ENCODE measurements around the gene MTMR3. TPM values are rescaled to one million over a fixed set of nuclear protein-coding genes. Genes with fewer than 3 reads are reported as not detected.

The MTMR3 gene
- total and polyA plus RNA-seq, 2 donors (not counting 1 experiment from before 2014, with no cell fraction given), result 31.7 to 67.8 TPM

- H3K36me3 ChIP-seq (replicated peaks in 1 of 2; ENCODE audit: control extremely low read depth in 1 of 2, control insufficient read depth in 1 of 2, extremely low read depth in 1 of 2, insufficient read depth in 2 of 2, low read length in 1 of 2), result no peaks in the 10 kb centered on the region
- no peaks in the 10 kb centered on the region for H3K27me3 ChIP-seq (replicated peaks in 1 of 4; ENCODE audit: control extremely low read depth in 1 of 4, control insufficient read depth in 3 of 4, insufficient read depth in 4 of 4, low read length in 3 of 4)
- H3K79me2 ChIP-seq (ENCODE audit: control insufficient read depth, insufficient read depth, low read length), result no peaks in the 10 kb centered on the region
- ChIA-PET CTCF (no interaction called here), POLR2A (no interaction called here)
- no peak overlapping the region for H3K4me3 Mint-ChIP-seq
- DNase-seq (no peak), ATAC-seq (ENCODE audit: low read depth) (no peak)
- no peak overlapping the region for H3K9ac ChIP-seq (ENCODE audit: low read length)
- H3K27me3 Mint-ChIP-seq, result peaks cover 24% of the 10 kb centered on the region
- no peaks in the 10 kb centered on the region for H3K9me3 ChIP-seq (ENCODE audit: control extremely low read depth in 1 of 3, control insufficient read depth in 2 of 3, insufficient read depth in 1 of 3, low read length in 2 of 3)
- intact Hi-C loops (cut with micrococcal nuclease), result no loop called here
- no peak for TF ChIP-seq CTCF (IDR thresholded peaks at IDR 0.05)
- no peak for TF ChIP-seq EZH2 (IDR thresholded peaks at IDR 0.05; ENCODE audit: borderline replicate concordance, insufficient read depth, low read depth, low read length, poor library complexity, severe bottlenecking)
- no peak overlapping the region for H3K27ac Mint-ChIP-seq
- peaks cover 5% of the 10 kb centered on the region for H3K4me1 Mint-ChIP-seq
- no peak overlapping the region for H3K4me3 ChIP-seq (ENCODE audit: control extremely low read depth in 1 of 5, extremely low read depth in 1 of 5, insufficient read depth in 1 of 5, low read depth in 2 of 5, low read length in 4 of 5)
- H3K27ac ChIP-seq (ENCODE audit: low read length in 2 of 2), result no peak overlapping the region
- no peaks in the 10 kb centered on the region for H3K9me3 Mint-ChIP-seq (ENCODE audit: insufficient read depth)
- H4K20me1 ChIP-seq (ENCODE audit: control insufficient read depth, insufficient read depth, low read length, poor library complexity, severe bottlenecking), result no peaks in the 10 kb centered on the region
- 100% methylated on average over 1 of the region's 2 CpGs for WGBS (ENCODE audit: insufficient coverage)
- peaks cover 0 to 3% of the 10 kb centered on the region in 2 donors for H3K4me1 ChIP-seq (ENCODE audit: control insufficient read depth in 2 of 2, insufficient read depth in 2 of 2, low read length in 2 of 2)
- H3K4me2 ChIP-seq (replicated peaks; ENCODE audit: low read depth, low read length, poor library complexity, severe bottlenecking), result no peak overlapping the region
- no peak overlapping the region for H2AFZ ChIP-seq (ENCODE audit: insufficient read depth, low read depth, low read length, poor library complexity, severe bottlenecking)
Observed at GRCh38 chr22:30073743-30074142, 190.8 kb downstream of the MTMR3 start.

DNA sequence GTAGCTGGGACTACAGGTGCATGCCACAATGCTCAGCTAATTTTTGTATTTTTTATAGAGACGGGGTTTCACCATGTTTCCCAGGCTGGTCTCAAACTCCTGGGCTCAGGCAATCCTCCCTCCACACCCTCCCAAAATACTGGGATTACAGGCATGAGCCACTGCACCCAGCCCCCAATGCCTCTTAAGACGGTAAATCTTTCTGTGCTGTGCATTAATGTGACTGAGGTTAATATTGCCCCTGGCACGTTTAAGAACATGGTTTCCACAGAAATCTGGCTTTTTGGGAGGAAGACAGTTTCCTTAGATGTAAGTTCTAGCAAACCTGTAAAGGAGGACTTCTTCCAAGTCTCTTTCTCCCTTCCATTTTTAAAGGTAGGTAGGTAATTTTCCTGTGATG, 191.2 kb downstream of the MTMR3 start:
- DNase-seq (no peak), ATAC-seq (ENCODE audit: low read depth) (no peak)
- Histone ChIP-seq H3K27me3 (replicated peaks in 1 of 4; ENCODE audit: control extremely low read depth in 1 of 4, control insufficient read depth in 3 of 4, insufficient read depth in 4 of 4, low read length in 3 of 4) (peaks cover 0 to 2% (median 0%) of the 10 kb centered on the region in 4 experiments), H3K9ac (ENCODE audit: low read length) (no peak overlapping the region), H3K4me3 (ENCODE audit: control extremely low read depth in 1 of 5, extremely low read depth in 1 of 5, insufficient read depth in 1 of 5, low read depth in 2 of 5, low read length in 4 of 5) (no peak overlapping the region), H3K36me3 (replicated peaks in 1 of 2; ENCODE audit: control extremely low read depth in 1 of 2, control insufficient read depth in 1 of 2, extremely low read depth in 1 of 2, insufficient read depth in 2 of 2, low read length in 1 of 2) (no peaks in the 10 kb centered on the region), H2AFZ (ENCODE audit: insufficient read depth, low read depth, low read length, poor library complexity, severe bottlenecking) (no peak overlapping the region), H3K9me3 (ENCODE audit: control extremely low read depth in 1 of 3, control insufficient read depth in 2 of 3, insufficient read depth in 1 of 3, low read length in 2 of 3) (no peaks in the 10 kb centered on the region), H4K20me1 (ENCODE audit: control insufficient read depth, insufficient read depth, low read length, poor library complexity, severe bottlenecking) (no peaks in the 10 kb centered on the region), H3K4me1 (ENCODE audit: control insufficient read depth in 2 of 2, insufficient read depth in 2 of 2, low read length in 2 of 2) (peaks cover 0 to 7% of the 10 kb centered on the region in 2 donors), H3K79me2 (ENCODE audit: control insufficient read depth, insufficient read depth, low read length) (no peaks in the 10 kb centered on the region), H3K4me2 (replicated peaks; ENCODE audit: low read depth, low read length, poor library complexity, severe bottlenecking) (no peak overlapping the region), H3K27ac (ENCODE audit: low read length in 2 of 2) (no peak overlapping the region)
- H3K4me1 Mint-ChIP-seq, result peaks cover 10% of the 10 kb centered on the region
- peaks cover 26% of the 10 kb centered on the region for H3K27me3 Mint-ChIP-seq
- 80% methylated on average over 1 of the region's 3 CpGs for WGBS (ENCODE audit: insufficient coverage)
- H3K4me3 Mint-ChIP-seq, result no peak overlapping the region
- POLR2A ChIA-PET, result no interaction called here
- no peak overlapping the region for H3K27ac Mint-ChIP-seq
- no peak for TF ChIP-seq EZH2 (IDR thresholded peaks at IDR 0.05; ENCODE audit: borderline replicate concordance, insufficient read depth, low read depth, low read length, poor library complexity, severe bottlenecking)
- TF ChIP-seq CTCF (IDR thresholded peaks at IDR 0.05), result no peak
- CTCF ChIA-PET, result no interaction called here
- H3K9me3 Mint-ChIP-seq (ENCODE audit: insufficient read depth), result no peaks in the 10 kb centered on the region
- intact Hi-C loops (cut with micrococcal nuclease), result no loop called here
